CD4-positive, CD25-positive, alpha-beta regulatory T cell (primary cell): ENCODE results near the gene SORT1. TPM values are rescaled to one million over a fixed set of nuclear protein-coding genes. Genes with fewer than 3 reads are reported as not detected.
A peak's percentile ranks its signal among the peaks of the same experiment; 100 is the strongest.
"Not testable (repeated sequence)": the region's sequence is repeated elsewhere in the genome, so short reads cannot be mapped to it uniquely, and the experiment has no call there.

Experiments used
- ATAC-seq, 2 donors: fragments of 150-1000 bp; cut with Tn5 transposase; one replicate each; pipeline ENCODE4 v1.10.0; 2021; ENCODE audit warnings: low read depth in 2 of 2, moderate number of reproducible peaks in 2 of 2, moderate library complexity in 1 of 2
- DNase-seq, 3 donors: peaks; one replicate each; pipeline versions ENCODE4 v3.0.0 to v3.0.0-alpha.2; 2012 to 2022; ENCODE audit warnings: mixed read lengths in 1 of 3
- H3K27ac ChIP-seq: one replicate; pipeline ENCODE4 v1.7.0; 2013; ENCODE audit warnings: mild to moderate bottlenecking, low read length; ENCODE audit not compliant: insufficient read depth, poor library complexity, severe bottlenecking
- H3K27me3 ChIP-seq: one replicate; pipeline ENCODE4 v1.7.0; 2013; ENCODE audit warnings: low read length; ENCODE audit not compliant: control insufficient read depth, insufficient read depth
- H3K36me3 ChIP-seq: one replicate; pipeline ENCODE4 v1.7.0; 2013; ENCODE audit warnings: mild to moderate bottlenecking, low read length, moderate library complexity; ENCODE audit not compliant: control insufficient read depth, insufficient read depth
- H3K4me1 ChIP-seq: 2 replicates; pipeline ENCODE4 v1.7.0; 2013; ENCODE audit warnings: mild to moderate bottlenecking, low read length; ENCODE audit not compliant: insufficient read depth, control insufficient read depth, poor library complexity, severe bottlenecking
- H3K4me3 ChIP-seq: one replicate; pipeline ENCODE4 v1.7.0; 2013; ENCODE audit warnings: low read depth, mild to moderate bottlenecking, low read length, moderate library complexity
- H3K9me3 ChIP-seq, 2 experiments: 1 replicate in 1 of 2; 2 replicates in 1 of 2; pipeline ENCODE4 v1.7.0; 2013; ENCODE audit warnings: low read length in 2 of 2, mild to moderate bottlenecking in 1 of 2, moderate library complexity in 1 of 2; ENCODE audit not compliant: control insufficient read depth in 2 of 2
- H3K27ac Mint-ChIP-seq, 3 donors: one replicate each; pipeline ENCODE4 v1.8.0; 2020 to 2022; ENCODE audit warnings: mild to moderate bottlenecking in 3 of 3, mixed read lengths in 3 of 3, moderate library complexity in 2 of 3
- H3K27me3 Mint-ChIP-seq: one replicate; pipeline ENCODE4 v1.8.0; 2022; ENCODE audit warnings: mild to moderate bottlenecking, mixed read lengths
- H3K36me3 Mint-ChIP-seq: one replicate; pipeline ENCODE4 v1.8.0; 2020; ENCODE audit warnings: mixed read lengths
- H3K4me1 Mint-ChIP-seq, 4 donors: one replicate each; pipeline ENCODE4 v1.8.0; 2020 to 2022; ENCODE audit warnings: mixed read lengths in 4 of 4, mild to moderate bottlenecking in 1 of 4
- H3K4me3 Mint-ChIP-seq, 4 donors: one replicate each; pipeline ENCODE4 v1.8.0; 2020 to 2022; ENCODE audit warnings: mild to moderate bottlenecking in 4 of 4, mixed read lengths in 4 of 4, moderate library complexity in 3 of 4
- H3K9me3 Mint-ChIP-seq, 7 donors: one replicate each; pipeline ENCODE4 v1.8.0; 2020 to 2022; ENCODE audit warnings: mixed read lengths in 7 of 7, mild to moderate bottlenecking in 3 of 7, moderate library complexity in 2 of 7
- polyA plus RNA-seq, 4 donors: library from polyadenylated mRNA; unstranded; fragments of 300-500 nt; fragmentation: Illumina TruSeq; gene quantifications; one replicate each; pipeline ENCODE4 v1.2.3, GENCODE V29; 2021
- total RNA-seq: library from RNA; stranded (reverse); gene quantifications from one replicate; pipeline ENCODE4 v1.2.3, GENCODE V29; 2022

Gene SORT1
- total and polyA plus RNA-seq, 5 donors from 2014 or later = 0.86 TPM; not detected in 4

GRCh38 chr1:109395602-109396512 is 1.9 kb downstream of the SORT1 start:
- Histone ChIP-seq H3K4me1 (peaks cover 16% of the 10 kb centered on the region), H3K27me3 (peaks cover 48% of the 10 kb centered on the region), H3K27ac (no peak overlapping the region), H3K4me3 (no peak overlapping the region), H3K36me3 (peaks cover 1% of the 10 kb centered on the region), H3K9me3 (no peaks in the 10 kb centered on the region)
- Mint-ChIP-seq H3K4me3 (peak overlapping the region in 2 of 4 donors; percentile 86), H3K4me1 (peaks cover 0 to 19% (median 2%) of the 10 kb centered on the region in 4 donors), H3K9me3 (peaks cover 0 to 5% (median 0%) of the 10 kb centered on the region in 7 donors), H3K27me3 (peaks cover 73% of the 10 kb centered on the region), H3K27ac (no peak overlapping the region), H3K36me3 (no peaks in the 10 kb centered on the region)
- DNase-seq = no peak
- no peak for ATAC-seq

- not testable (repeated sequence) for H3K27ac Mint-ChIP-seq, H3K36me3 ChIP-seq, H3K9me3 Mint-ChIP-seq, H3K36me3 Mint-ChIP-seq, H3K4me3 ChIP-seq, H3K4me3 Mint-ChIP-seq, H3K9me3 ChIP-seq, H3K27ac ChIP-seq, ATAC-seq, DNase-seq
- Mint-ChIP-seq H3K4me1 (peaks cover 0 to 19% (median 2%) of the 10 kb centered on the region in 4 donors), H3K27me3 (peaks cover 75% of the 10 kb centered on the region)
- Histone ChIP-seq H3K27me3 (peaks cover 50% of the 10 kb centered on the region), H3K4me1 (peaks cover 16% of the 10 kb centered on the region)
Observed at GRCh38 chr1:109395282-109395599, 2.5 kb downstream of the SORT1 start.

GRCh38 chr1:109394591-109395281 is 3.0 kb downstream of the SORT1 start:
- Mint-ChIP-seq H3K27ac (no peak overlapping the region), H3K27me3 (peaks cover 79% of the 10 kb centered on the region), H3K36me3 (no peaks in the 10 kb centered on the region), H3K9me3 (peaks cover 0 to 5% (median 0%) of the 10 kb centered on the region in 7 donors), H3K4me3 (no peak overlapping the region), H3K4me1 (peaks cover 0 to 19% (median 2%) of the 10 kb centered on the region in 4 donors)
- Histone ChIP-seq H3K4me3 (no peak overlapping the region), H3K4me1 (peaks cover 16% of the 10 kb centered on the region), H3K36me3 (no peaks in the 10 kb centered on the region), H3K27ac (no peak overlapping the region), H3K27me3 (peaks cover 55% of the 10 kb centered on the region), H3K9me3 (no peaks in the 10 kb centered on the region)
- DNase-seq = no peak
- ATAC-seq = no peak

- DNase-seq (no peak), ATAC-seq (no peak)
- H3K36me3 Mint-ChIP-seq = no peaks in the 10 kb centered on the region
- H3K27me3 Mint-ChIP-seq = peaks cover 82% of the 10 kb centered on the region
- peaks cover 16% of the 10 kb centered on the region for H3K4me1 ChIP-seq
- H3K4me1 Mint-ChIP-seq = peaks cover 0 to 15% (median 2%) of the 10 kb centered on the region in 4 donors
- H3K27ac Mint-ChIP-seq = no peak overlapping the region
- no peak overlapping the region for H3K4me3 Mint-ChIP-seq
- H3K27me3 ChIP-seq = peaks cover 65% of the 10 kb centered on the region
- H3K4me3 ChIP-seq = no peak overlapping the region
- H3K9me3 ChIP-seq = no peaks in the 10 kb centered on the region
- no peak overlapping the region for H3K27ac ChIP-seq
- H3K36me3 ChIP-seq = no peaks in the 10 kb centered on the region
- peaks cover 0 to 5% (median 0%) of the 10 kb centered on the region in 7 donors for H3K9me3 Mint-ChIP-seq
Observed at GRCh38 chr1:109393617-109394233, 4.0 kb downstream of the SORT1 start.

GRCh38 chr1:109392788-109393616 is 4.7 kb downstream of the SORT1 start:
- H3K27ac Mint-ChIP-seq = no peak overlapping the region
- peaks cover 12% of the 10 kb centered on the region for H3K4me1 ChIP-seq

GRCh38 chr1:109392037-109392787 is 5.5 kb downstream of the SORT1 start:
- no peaks in the 10 kb centered on the region for H3K36me3 Mint-ChIP-seq
- no peaks in the 10 kb centered on the region for H3K9me3 ChIP-seq
- no peak overlapping the region for H3K27ac ChIP-seq
- H3K27me3 Mint-ChIP-seq = peaks cover 82% of the 10 kb centered on the region
- no peak overlapping the region for H3K4me3 ChIP-seq
- H3K4me1 ChIP-seq = peaks cover 7% of the 10 kb centered on the region
- peaks cover 0 to 9% (median 2%) of the 10 kb centered on the region in 4 donors for H3K4me1 Mint-ChIP-seq
- no peak for DNase-seq
- peaks cover 68% of the 10 kb centered on the region for H3K27me3 ChIP-seq
- H3K4me3 Mint-ChIP-seq = no peak overlapping the region
- H3K9me3 Mint-ChIP-seq = peaks cover 0 to 3% (median 0%) of the 10 kb centered on the region in 7 donors
- ATAC-seq = no peak
- no peak overlapping the region for H3K27ac Mint-ChIP-seq
- H3K36me3 ChIP-seq = no peaks in the 10 kb centered on the region

More at GRCh38 chr1:109392788-109393616, 4.7 kb downstream of the SORT1 start:
- no peaks in the 10 kb centered on the region for H3K9me3 ChIP-seq
- H3K36me3 Mint-ChIP-seq = no peaks in the 10 kb centered on the region
- H3K27ac ChIP-seq = no peak overlapping the region
- DNase-seq (no peak), ATAC-seq (no peak)
- H3K36me3 ChIP-seq = no peaks in the 10 kb centered on the region
- H3K4me3 Mint-ChIP-seq = no peak overlapping the region
- H3K27me3 Mint-ChIP-seq = peaks cover 79% of the 10 kb centered on the region
- H3K9me3 Mint-ChIP-seq = peaks cover 0 to 5% (median 0%) of the 10 kb centered on the region in 7 donors
- H3K4me3 ChIP-seq = no peak overlapping the region
- H3K27me3 ChIP-seq = peaks cover 66% of the 10 kb centered on the region
- peaks cover 0 to 10% (median 2%) of the 10 kb centered on the region in 4 donors for H3K4me1 Mint-ChIP-seq
